ENCODE data around the gene USPL1. TPM values are rescaled to one million over a fixed set of nuclear protein-coding genes. Genes with fewer than 3 reads are reported as not detected.

Gene USPL1
- total RNA-seq, 2 donors from 2014 or later: 31.8 to 32.4 TPM

DNA sequence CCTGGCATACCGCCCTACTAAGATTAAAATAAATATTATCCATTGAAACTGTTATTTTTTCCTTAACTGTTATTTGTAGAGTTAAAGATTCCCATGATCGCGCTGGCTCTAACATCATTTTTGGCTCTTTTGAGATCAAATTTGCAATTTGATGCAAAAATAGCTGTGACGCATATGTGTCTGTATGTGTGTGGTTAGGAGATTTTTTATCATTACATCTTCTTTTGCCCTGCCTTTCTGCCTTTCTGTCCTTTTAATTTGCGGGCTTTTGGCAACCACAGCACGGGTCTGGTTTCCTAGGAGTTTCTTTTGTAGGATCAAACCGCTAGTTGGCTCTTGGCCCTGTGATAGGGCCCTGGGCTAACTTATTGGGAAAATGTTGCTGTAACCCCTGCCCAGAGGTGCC lies 80.3 kb downstream of the USPL1 start:
- H3K27ac Mint-ChIP-seq: no peak overlapping the region
- peaks cover 3% of the 10 kb centered on the region for H3K36me3 Mint-ChIP-seq (ENCODE audit: low read depth)
- ATAC-seq (no peak), DNase-seq (no peak)
- H3K4me3 Mint-ChIP-seq: no peak overlapping the region
- no peaks in the 10 kb centered on the region for H3K9me3 ChIP-seq (ENCODE audit: control insufficient read depth, low read length, poor library complexity, severe bottlenecking)
- H3K4me1 Mint-ChIP-seq: peaks cover 25% of the 10 kb centered on the region
- H3K27me3 Mint-ChIP-seq: peaks cover 24% of the 10 kb centered on the region

DNA sequence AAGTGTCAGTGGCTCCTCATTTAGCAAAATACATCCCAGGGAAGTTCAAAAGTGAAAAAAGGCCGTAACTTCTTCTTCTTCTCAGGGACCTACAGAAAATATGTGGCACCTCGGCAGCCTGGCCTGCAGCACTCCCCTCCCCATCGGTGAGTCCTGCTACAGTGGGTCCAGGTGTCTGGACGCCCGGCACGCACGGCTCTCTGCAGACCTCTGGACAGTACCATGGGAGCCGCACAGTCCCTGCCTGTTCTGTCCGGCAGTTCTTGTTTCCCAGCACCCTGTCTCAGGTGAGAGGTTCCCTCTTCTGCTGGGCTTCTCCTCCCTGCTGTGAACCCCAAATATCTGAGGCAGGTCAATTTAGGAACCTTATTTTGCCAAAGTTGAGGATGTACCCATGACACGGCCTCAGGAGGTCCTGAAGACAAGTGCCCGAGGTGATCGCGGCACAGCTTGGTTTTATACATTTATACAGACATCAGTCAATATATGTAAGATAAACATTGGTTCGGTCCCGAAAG lies 80.8 kb downstream of the USPL1 start:
- DNase-seq: no peak

DNA sequence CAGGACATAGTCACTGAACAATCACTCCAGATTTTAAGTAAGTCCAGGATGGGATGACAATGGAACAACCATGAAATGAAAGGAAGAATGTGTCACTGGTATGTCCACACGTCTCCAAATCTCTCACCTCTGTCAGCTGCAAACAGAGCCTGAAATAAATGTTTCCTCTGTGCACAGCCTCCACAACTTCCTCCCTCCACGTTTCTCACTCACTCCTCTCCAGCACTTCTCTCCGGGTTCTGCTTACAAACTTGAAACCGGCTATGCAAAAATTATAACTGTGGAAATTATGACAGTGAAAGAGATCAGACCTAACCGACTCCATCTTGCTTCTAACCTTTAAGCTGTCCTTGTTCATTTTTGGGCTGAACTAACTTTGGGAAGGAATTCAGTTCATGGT lies 82.6 kb downstream of the USPL1 start:
- no peaks in the 10 kb centered on the region for H3K9me3 ChIP-seq (ENCODE audit: control insufficient read depth, low read length, poor library complexity, severe bottlenecking)
- DNase-seq (no peak), ATAC-seq (no peak)
- Mint-ChIP-seq H3K27ac (no peak overlapping the region), H3K36me3 (ENCODE audit: low read depth) (peaks cover 3% of the 10 kb centered on the region), H3K27me3 (peaks cover 20% of the 10 kb centered on the region), H3K4me1 (peaks cover 22% of the 10 kb centered on the region), H3K4me3 (peak overlapping the region; percentile 15)

More for the DNA sequence above, 80.8 kb downstream of the USPL1 start:
- Mint-ChIP-seq H3K4me1 (peaks cover 25% of the 10 kb centered on the region), H3K36me3 (ENCODE audit: low read depth) (peaks cover 3% of the 10 kb centered on the region), H3K27me3 (peaks cover 20% of the 10 kb centered on the region), H3K4me3 (no peak overlapping the region), H3K27ac (no peak overlapping the region)
- ATAC-seq: no peak
- H3K9me3 ChIP-seq (ENCODE audit: control insufficient read depth, low read length, poor library complexity, severe bottlenecking): no peaks in the 10 kb centered on the region

DNA sequence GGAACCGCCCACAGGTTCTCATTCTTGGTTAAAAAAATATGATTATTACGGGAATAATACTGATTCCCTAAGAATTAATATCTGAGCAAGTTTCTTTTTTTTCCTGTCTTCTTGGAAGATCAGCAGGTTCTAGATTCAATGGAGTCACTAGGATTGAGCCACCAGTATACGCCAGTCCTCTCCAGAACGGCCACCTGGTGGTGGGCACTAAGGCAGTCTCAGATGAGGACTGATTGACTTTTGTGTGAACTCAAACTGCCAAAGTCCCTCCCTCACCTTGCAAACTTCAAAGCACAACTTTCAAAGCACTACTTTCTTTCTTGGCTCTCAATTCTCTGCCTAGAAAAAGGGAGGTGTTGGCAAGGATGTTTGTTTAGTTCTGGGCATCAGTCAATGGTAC lies 84.3 kb downstream of the USPL1 start:
- DNase-seq: no peak
- H3K27ac Mint-ChIP-seq: no peak overlapping the region
- peaks cover 10% of the 10 kb centered on the region for H3K27me3 Mint-ChIP-seq
- ATAC-seq: no peak
- peaks cover 3% of the 10 kb centered on the region for H3K36me3 Mint-ChIP-seq (ENCODE audit: low read depth)
- H3K9me3 ChIP-seq (ENCODE audit: control insufficient read depth, low read length, poor library complexity, severe bottlenecking): no peaks in the 10 kb centered on the region
- no peak overlapping the region for H3K4me3 Mint-ChIP-seq
- H3K4me1 Mint-ChIP-seq: peaks cover 7% of the 10 kb centered on the region

DNA sequence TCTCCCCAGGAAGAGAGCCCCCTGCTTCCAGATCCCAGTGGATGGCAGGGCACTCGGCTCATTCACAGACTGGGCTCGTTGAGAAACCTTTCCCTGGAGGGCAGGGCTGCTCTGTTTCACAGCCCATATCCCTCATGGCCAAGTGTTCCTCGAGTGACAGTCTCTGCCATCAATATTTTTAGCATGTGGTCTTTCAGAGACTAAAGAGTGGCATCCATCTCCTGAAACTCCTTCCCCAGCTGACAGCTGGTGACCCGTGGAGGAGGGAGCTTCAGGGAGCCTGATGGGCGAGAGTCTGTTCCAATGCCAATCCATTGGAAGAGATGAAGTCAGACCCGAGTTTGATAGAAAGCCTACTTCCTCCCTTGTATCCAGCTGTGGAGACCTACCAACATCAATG lies 86.9 kb downstream of the USPL1 start:
- no peak overlapping the region for H3K27ac Mint-ChIP-seq
- no peak for ATAC-seq
- H3K9me3 ChIP-seq (ENCODE audit: control insufficient read depth, low read length, poor library complexity, severe bottlenecking): no peaks in the 10 kb centered on the region
- H3K36me3 Mint-ChIP-seq (ENCODE audit: low read depth): no peaks in the 10 kb centered on the region
- no peak for DNase-seq
- H3K4me1 Mint-ChIP-seq: peaks cover 6% of the 10 kb centered on the region
- H3K27me3 Mint-ChIP-seq: peaks cover 5% of the 10 kb centered on the region
- no peak overlapping the region for H3K4me3 Mint-ChIP-seq

DNA sequence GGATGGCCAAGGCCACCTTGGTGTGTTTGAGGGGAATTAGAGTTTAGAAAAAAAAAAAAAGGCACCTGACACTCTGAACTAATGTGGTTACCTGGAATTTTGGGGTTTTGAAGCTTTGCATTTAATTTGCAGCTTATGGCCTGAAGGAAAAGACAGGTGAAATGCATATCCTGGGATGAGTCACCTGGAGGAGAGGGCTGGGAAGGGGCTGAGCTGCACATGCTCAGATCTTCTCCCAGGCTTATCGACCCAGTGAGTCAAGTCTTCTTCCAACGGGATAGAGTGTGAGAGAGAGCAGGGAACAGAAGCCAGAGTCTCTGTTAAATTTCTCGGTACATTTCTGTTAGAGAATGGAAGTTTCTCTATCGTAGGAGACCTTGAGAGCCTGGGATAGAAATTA lies 88.0 kb downstream of the USPL1 start:
- H3K9me3 ChIP-seq (ENCODE audit: control insufficient read depth, low read length, poor library complexity, severe bottlenecking): no peaks in the 10 kb centered on the region
- no peak for DNase-seq
- Mint-ChIP-seq H3K36me3 (ENCODE audit: low read depth) (no peaks in the 10 kb centered on the region), H3K27me3 (peaks cover 5% of the 10 kb centered on the region), H3K4me1 (peaks cover 4% of the 10 kb centered on the region), H3K4me3 (no peak overlapping the region), H3K27ac (no peak overlapping the region)
- ATAC-seq: no peak

DNA sequence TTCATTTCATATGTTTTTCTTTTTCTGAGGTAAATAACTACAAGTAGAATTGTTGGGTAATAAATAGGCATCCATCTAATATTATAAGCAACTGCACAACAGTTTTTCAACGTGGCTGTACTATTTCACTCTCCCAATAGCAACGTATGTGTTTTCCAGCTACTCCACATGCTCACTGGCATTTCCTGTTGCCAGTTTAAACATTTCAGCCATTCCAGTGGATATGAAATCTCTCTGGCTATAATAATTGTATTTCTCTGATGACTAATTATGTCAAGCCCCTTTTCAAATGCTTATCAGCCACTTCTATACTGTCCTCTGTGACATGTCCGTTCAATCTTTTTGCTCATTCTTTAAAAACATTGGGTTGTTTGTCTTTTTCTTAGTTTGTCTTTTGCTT lies 90.8 kb downstream of the USPL1 start:
- DNase-seq (no peak), ATAC-seq (no peak)
- Mint-ChIP-seq H3K4me1 (peaks cover 8% of the 10 kb centered on the region), H3K4me3 (no peak overlapping the region), H3K27me3 (peaks cover 8% of the 10 kb centered on the region), H3K36me3 (ENCODE audit: low read depth) (no peaks in the 10 kb centered on the region), H3K27ac (peak overlapping the region; percentile 41)
- no peaks in the 10 kb centered on the region for H3K9me3 ChIP-seq (ENCODE audit: control insufficient read depth, low read length, poor library complexity, severe bottlenecking)

Other genes with a start within 250 kb of the USPL1 start
- gene UBE2L5, start 195.4 kb upstream of the USPL1 start, total RNA-seq: not detected
- 100 to 1,000 TPM; 285 to 308 TPM for gene HMGB1, start 152.0 kb upstream of the USPL1 start, total RNA-seq
- gene ALOX5AP, start 117.6 kb downstream of the USPL1 start, total RNA-seq: 10 to 100 TPM; 58.4 to 68.4 TPM